Erythroblast (primary cell): Measurements from ENCODE around the gene CCNO.

Experiments used
- DNase-seq, 2 experiments: peaks; one replicate each; lab custom pipeline; 2025; lab: John Stamatoyannopoulos, UW
- GATA1 ChIP-seq: IDR thresholded peaks from 2 replicates; pipeline ENCODE4 v1.6.1; 2011; ENCODE audit warnings: low read depth, mild to moderate bottlenecking, control low read depth, low read length, moderate library complexity
- POLR2A ChIP-seq: IDR thresholded peaks from 2 replicates; pipeline ENCODE4 v1.6.1; 2011; ENCODE audit warnings: mild to moderate bottlenecking, low read length

Gene CCNO

DNA sequence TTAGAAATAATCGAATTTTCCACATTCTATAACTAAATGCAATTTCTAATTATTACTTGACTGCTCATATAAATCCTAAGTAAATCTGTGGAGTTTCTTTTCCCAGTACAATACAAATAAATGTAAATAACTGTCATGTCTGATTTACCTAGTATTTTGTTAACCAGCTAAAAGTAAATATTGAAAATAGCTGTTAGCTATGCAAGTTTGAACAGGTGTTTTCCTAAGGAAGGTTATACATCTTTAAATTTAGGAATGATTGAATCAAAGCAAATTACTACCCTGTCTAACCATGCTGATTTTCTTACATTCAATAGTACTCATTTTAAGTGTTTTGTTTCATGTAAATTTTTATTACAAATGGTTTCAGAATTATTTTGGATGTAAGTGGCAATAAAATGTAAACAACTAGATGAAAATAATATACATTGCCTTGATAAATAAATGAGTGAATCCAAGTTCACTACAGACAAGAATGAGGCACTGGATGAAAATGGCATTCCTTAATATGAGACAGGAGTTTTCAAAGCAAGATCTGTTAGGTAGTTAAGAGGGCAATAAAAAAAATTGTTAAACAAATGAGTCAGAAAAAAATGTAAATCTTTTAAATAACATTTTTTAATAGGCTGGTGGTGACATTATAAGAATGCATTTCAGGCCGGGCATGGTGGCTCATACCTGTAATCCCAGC is 22.1 kb downstream of the CCNO start:
- TF ChIP-seq GATA1 (no peak), POLR2A (no peak)
- no peak for DNase-seq

DNA sequence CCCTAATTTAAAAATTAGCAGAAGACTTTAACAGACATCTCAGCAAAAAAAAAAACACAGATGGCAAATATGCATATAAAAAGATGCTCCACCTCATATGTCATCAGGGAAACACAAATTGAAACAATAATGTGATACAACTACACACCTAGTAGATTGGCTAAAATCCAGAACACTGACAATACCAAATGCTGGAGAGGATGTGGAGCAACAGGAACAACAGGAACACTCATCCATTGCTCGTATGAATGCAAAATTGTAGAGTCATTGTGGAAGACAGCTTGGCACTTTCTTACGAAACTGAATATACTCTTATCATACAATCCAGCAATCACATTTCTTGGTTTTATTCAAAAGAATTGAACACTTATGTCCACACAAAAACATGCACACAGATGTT is 28.4 kb downstream of the CCNO start:
- DNase-seq, result no peak
- no peak for TF ChIP-seq GATA1
- no peak for TF ChIP-seq POLR2A

DNA sequence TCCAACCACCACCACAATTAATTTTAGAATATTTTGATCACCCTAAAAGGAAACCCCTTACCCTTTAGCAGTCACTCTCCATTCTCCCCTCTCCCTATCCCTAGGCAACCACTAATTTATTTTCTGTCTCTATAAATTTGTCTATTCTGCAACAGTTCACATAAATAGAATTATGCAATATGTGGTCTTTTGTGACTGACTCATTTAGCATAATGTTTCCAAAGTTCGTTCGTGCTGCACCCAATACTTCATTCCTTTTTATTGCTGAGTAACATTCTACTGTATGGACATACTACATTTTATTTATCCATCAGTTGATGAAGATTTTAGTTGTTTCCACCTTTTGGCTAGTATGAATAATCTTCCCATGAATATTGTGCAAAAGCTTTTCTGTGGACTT is 42.2 kb downstream of the CCNO start:
- no peak for DNase-seq
- TF ChIP-seq POLR2A (no peak), GATA1 (no peak)

DNA sequence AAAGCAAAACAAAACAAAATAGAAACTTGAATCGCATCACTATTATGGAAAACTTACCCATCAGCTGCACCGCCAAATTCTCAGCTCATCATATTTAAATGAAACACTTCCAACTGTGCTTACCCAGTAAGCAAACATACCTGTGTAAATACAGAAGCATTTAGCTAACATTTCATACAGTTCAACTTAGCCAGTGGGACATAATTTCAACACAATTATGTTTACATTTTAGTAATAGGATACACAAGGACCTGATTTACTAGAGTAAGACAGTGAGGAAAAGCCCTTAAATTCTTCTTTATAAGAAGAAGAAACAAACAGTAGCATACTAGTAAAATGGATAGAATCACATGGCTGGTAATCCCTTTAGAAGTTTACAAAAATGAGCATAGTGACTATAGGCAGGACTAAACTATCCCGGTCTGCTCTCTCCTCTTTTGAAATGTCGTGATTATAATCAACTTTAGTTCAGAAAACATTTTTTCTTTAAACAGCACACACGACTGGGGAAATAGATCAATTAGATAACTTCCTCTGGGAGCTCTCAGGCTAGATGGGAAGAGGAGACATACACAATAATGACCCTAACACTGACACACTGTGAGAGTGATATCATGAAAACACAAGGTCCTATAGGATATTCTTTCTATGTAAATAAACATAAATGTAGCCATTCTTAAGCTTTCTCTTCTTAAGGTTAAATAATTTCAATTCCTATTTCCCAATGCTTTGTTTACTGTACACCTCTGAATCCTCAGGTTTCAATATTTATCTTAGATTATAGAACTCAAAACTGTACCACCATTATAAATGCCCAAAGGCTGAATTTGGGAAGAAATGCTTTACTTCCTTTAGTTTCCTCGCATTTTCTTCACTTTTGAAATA is 44.5 kb downstream of the CCNO start:
- DNase-seq, result no peak
- no peak for TF ChIP-seq GATA1
- TF ChIP-seq POLR2A, result no peak

DNA sequence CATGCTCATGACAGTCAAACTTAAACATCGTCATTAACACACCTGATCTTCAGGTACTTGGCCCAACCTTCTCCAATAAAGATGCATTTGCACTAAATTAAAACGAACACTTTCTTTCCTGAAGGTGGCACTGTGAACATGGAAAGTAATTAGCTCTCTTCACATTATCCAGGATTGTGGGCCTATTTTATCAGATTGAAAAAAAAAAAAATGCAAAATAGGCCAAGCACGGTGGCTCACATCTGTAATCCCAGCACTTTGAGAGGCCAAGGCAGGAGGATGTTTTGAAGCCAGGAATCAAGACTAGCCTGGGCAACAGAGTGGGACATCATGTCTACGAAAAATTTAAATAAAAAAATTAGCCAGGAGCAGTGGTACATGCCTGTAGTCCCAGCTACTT is 46.0 kb downstream of the CCNO start:
- peak; percentile 6 to 12 for DNase-seq
- TF ChIP-seq POLR2A, result no peak
- TF ChIP-seq GATA1, result no peak
